Measurements from ENCODE around the gene NUTM2E. TPM values are rescaled to one million over a fixed set of nuclear protein-coding genes. Genes with fewer than 3 reads are reported as not detected.
"Not testable (repeated sequence)": the region's sequence is repeated elsewhere in the genome, so short reads cannot be mapped to it uniquely, and the experiment has no call there.

NUTM2E gene
- total RNA-seq, 5 donors from 2014 or later (not counting 1 experiment from before 2014, with no cell fraction given), result 0.10 to 1.3 (median 0.71) TPM; not detected in 1

DNA sequence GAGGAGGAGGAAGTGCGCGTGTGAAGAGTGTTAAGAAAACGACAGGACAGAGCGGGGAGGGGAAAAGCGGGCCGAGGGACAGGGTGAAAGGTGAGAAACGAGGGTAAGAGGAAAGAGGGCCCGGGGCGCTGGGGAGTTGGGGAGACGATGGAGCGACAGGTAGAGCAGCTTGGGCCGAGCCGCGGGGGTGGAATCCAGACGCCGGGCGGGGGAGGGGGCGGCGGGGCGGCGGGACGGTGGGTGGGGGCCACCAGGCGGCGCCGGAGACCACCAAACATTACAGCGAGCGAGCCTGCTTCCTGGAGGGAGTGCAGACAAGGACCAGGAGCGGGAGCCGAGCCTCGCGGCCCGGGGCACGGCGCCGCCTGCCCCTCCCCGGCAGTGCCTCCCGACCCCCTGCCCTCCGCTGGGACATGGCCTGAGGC lies 940 bp upstream of the NUTM2E start:
- H3K9me3 ChIP-seq; H3K36me3 ChIP-seq (ENCODE audit: control insufficient read depth in 2 of 2, extremely low read depth in 1 of 2, insufficient read depth in 1 of 2, low read length in 1 of 2); CTCF ChIA-PET; H3K27me3 Mint-ChIP-seq; H3K4me1 ChIP-seq (ENCODE audit: control insufficient read depth in 1 of 2, extremely low read depth in 1 of 2, insufficient read depth in 2 of 2, low read length in 2 of 2); H3K27ac ChIP-seq (ENCODE audit: low read length); H3K36me3 Mint-ChIP-seq; H3K27me3 ChIP-seq (replicated peaks in 1 of 2; ENCODE audit: control insufficient read depth in 2 of 2, extremely low read depth in 1 of 2, insufficient read depth in 2 of 2, low read length in 1 of 2); POLR2A ChIA-PET; H3K9me3 Mint-ChIP-seq: not testable (repeated sequence)
- peaks cover 30 to 43% (median 34%) of the 10 kb centered on the region in 3 donors for H3K4me1 Mint-ChIP-seq
- H3K4me3 ChIP-seq (ENCODE audit: control insufficient read depth in 1 of 2, extremely low read depth in 1 of 2, low read length in 1 of 2), result peak overlapping the region in 1 of 2 donors; percentile 37
- peak; percentile 3 to 10 (median 5) for ATAC-seq (replicated peaks in 1 of 4)
- H3K27ac Mint-ChIP-seq, result peak overlapping the region; percentile 66 to 88
- peak overlapping the region; percentile 88 to 92 (median 91) for H3K4me3 Mint-ChIP-seq
- peak in 9 of 35 experiments; percentile 0 to 30 (median 8) for DNase-seq
- WGBS (ENCODE audit: insufficient coverage), result no CpG with 5 or more reads among the region's 38 CpGs

DNA sequence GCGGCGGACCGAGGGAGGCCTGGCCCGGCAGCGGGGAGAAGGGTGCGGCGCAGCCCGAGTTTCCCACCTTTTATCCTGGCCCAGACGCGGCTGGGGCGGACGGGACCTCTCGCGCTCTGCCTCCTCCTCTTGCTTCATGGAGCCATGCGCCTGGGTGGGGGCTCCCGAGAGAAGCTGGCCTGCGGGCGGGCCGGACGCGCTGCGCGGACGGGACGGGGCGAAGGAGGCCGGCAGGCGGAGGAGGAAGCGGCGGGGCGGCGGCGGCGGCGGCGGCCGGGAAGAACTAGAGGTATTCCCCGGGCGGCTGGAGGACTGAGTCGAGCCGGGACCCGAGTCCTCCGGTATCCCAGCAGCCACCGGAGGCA lies 426 bp upstream of the NUTM2E start:
- 0% methylated on average over 3 of the region's 44 CpGs for WGBS (ENCODE audit: insufficient coverage)
- H3K4me3 ChIP-seq (ENCODE audit: control insufficient read depth in 1 of 2, extremely low read depth in 1 of 2, low read length in 1 of 2), result peak overlapping the region in 1 of 2 donors; percentile 59

DNA sequence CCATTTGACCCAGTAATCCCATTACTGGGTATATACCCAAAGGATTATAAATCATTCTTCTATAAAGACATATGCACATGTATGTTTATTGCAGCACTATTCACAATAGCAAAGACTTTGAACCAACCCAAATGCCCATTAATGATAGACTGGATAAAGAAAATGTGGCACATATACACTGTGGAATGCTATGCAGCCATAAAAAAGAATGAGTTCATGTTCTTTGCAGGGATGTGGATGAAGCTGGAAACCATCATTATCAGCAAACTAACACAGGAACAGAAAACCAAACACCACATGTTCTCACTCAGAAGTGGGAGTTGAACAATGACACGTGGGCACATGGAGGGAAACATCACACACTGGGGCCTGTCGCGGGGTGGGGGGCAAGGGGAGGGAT lies 7.3 kb downstream of the NUTM2E start:
- H3K27me3 ChIP-seq (replicated peaks in 1 of 2; ENCODE audit: control insufficient read depth in 2 of 2, extremely low read depth in 1 of 2, insufficient read depth in 2 of 2, low read length in 1 of 2); H3K27ac ChIP-seq (ENCODE audit: low read length); H3K4me3 ChIP-seq (ENCODE audit: control insufficient read depth in 1 of 2, extremely low read depth in 1 of 2, low read length in 1 of 2); DNase-seq; H3K4me1 ChIP-seq (ENCODE audit: control insufficient read depth in 1 of 2, extremely low read depth in 1 of 2, insufficient read depth in 2 of 2, low read length in 2 of 2); H3K9me3 ChIP-seq; H3K36me3 Mint-ChIP-seq; ATAC-seq (replicated peaks in 1 of 4); H3K36me3 ChIP-seq (ENCODE audit: control insufficient read depth in 2 of 2, extremely low read depth in 1 of 2, insufficient read depth in 1 of 2, low read length in 1 of 2); H3K9me3 Mint-ChIP-seq; CTCF ChIA-PET; H3K27me3 Mint-ChIP-seq; H3K4me3 Mint-ChIP-seq; H3K4me1 Mint-ChIP-seq; H3K27ac Mint-ChIP-seq; POLR2A ChIA-PET: not testable (repeated sequence)
- no CpG with 5 or more reads among the region's 3 CpGs for WGBS (ENCODE audit: insufficient coverage)

More for the DNA sequence above, 426 bp upstream of the NUTM2E start:
- peak overlapping the region; percentile 82 to 88 (median 83) for H3K4me3 Mint-ChIP-seq
- H3K9me3 ChIP-seq; H3K27me3 ChIP-seq (replicated peaks in 1 of 2; ENCODE audit: control insufficient read depth in 2 of 2, extremely low read depth in 1 of 2, insufficient read depth in 2 of 2, low read length in 1 of 2); H3K36me3 Mint-ChIP-seq; H3K9me3 Mint-ChIP-seq; CTCF ChIA-PET; H3K27me3 Mint-ChIP-seq; H3K36me3 ChIP-seq (ENCODE audit: control insufficient read depth in 2 of 2, extremely low read depth in 1 of 2, insufficient read depth in 1 of 2, low read length in 1 of 2); H3K4me1 ChIP-seq (ENCODE audit: control insufficient read depth in 1 of 2, extremely low read depth in 1 of 2, insufficient read depth in 2 of 2, low read length in 2 of 2); H3K27ac ChIP-seq (ENCODE audit: low read length); POLR2A ChIA-PET: not testable (repeated sequence)
- ATAC-seq (replicated peaks in 1 of 4) (peak in 3 of 4 experiments; percentile 29 to 36 (median 34)), DNase-seq (peak in 5 of 35 experiments; percentile 1 to 52 (median 14))
- H3K27ac Mint-ChIP-seq, result peak overlapping the region in 1 of 2 donors; percentile 91
- H3K4me1 Mint-ChIP-seq, result peaks cover 30 to 43% (median 34%) of the 10 kb centered on the region in 3 donors

DNA sequence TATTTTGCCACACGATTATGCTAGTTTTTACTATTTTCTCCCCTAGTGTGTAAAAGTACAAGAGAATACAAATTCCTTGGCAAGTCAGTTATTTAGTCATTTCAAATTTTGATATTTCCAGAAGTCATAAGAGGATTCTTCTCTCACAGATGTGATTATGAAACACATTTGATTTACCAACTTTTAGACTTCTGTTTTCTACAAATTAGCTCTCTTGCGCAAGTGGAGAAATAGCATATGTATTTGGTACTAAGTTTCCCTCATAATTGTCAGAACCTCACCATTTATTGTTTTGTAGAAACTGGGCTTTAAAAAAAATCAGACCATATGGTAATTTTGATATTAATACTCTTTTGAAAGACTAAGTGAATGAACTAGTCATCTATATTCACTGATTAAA lies 9.4 kb downstream of the NUTM2E start:
- no CpG with 5 or more reads among the region's 2 CpGs for WGBS (ENCODE audit: insufficient coverage)

DNA sequence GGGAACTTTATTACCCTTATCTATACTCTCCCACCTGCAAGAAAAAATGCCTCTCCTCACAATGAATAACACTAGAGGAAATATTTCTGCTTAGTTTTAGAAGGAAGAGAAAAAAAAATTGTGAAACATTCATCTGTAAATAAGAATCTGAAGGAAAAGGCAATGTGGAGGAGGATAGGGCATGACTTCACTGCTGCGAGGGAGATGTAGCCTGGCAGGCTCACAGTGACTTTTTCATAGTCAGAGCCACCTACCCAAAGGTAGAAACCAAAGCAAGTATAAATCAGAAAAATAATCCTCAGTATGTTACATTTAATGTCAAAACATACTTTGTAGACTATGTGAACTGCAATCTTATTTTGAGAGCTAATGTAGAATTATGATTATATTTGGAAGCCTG lies 10.4 kb downstream of the NUTM2E start:
- H3K4me1 ChIP-seq (ENCODE audit: control insufficient read depth in 1 of 2, extremely low read depth in 1 of 2, insufficient read depth in 2 of 2, low read length in 2 of 2); H3K4me3 Mint-ChIP-seq; H3K4me1 Mint-ChIP-seq; H3K9me3 ChIP-seq; H3K27ac ChIP-seq (ENCODE audit: low read length); CTCF ChIA-PET; H3K27ac Mint-ChIP-seq; H3K4me3 ChIP-seq (ENCODE audit: control insufficient read depth in 1 of 2, extremely low read depth in 1 of 2, low read length in 1 of 2); DNase-seq; H3K36me3 Mint-ChIP-seq; H3K36me3 ChIP-seq (ENCODE audit: control insufficient read depth in 2 of 2, extremely low read depth in 1 of 2, insufficient read depth in 1 of 2, low read length in 1 of 2); H3K27me3 Mint-ChIP-seq; H3K9me3 Mint-ChIP-seq; POLR2A ChIA-PET; ATAC-seq (replicated peaks in 1 of 4); H3K27me3 ChIP-seq (replicated peaks in 1 of 2; ENCODE audit: control insufficient read depth in 2 of 2, extremely low read depth in 1 of 2, insufficient read depth in 2 of 2, low read length in 1 of 2): not testable (repeated sequence)
- WGBS (ENCODE audit: insufficient coverage), result no CpG with 5 or more reads among the region's 1 CpG

More for the DNA sequence above, 9.4 kb downstream of the NUTM2E start:
- H3K9me3 Mint-ChIP-seq; ATAC-seq (replicated peaks in 1 of 4); DNase-seq; H3K36me3 Mint-ChIP-seq; H3K9me3 ChIP-seq; H3K4me3 ChIP-seq (ENCODE audit: control insufficient read depth in 1 of 2, extremely low read depth in 1 of 2, low read length in 1 of 2); H3K27ac Mint-ChIP-seq; H3K27me3 Mint-ChIP-seq; H3K4me3 Mint-ChIP-seq; POLR2A ChIA-PET; CTCF ChIA-PET; H3K27ac ChIP-seq (ENCODE audit: low read length); H3K27me3 ChIP-seq (replicated peaks in 1 of 2; ENCODE audit: control insufficient read depth in 2 of 2, extremely low read depth in 1 of 2, insufficient read depth in 2 of 2, low read length in 1 of 2); H3K4me1 Mint-ChIP-seq; H3K36me3 ChIP-seq (ENCODE audit: control insufficient read depth in 2 of 2, extremely low read depth in 1 of 2, insufficient read depth in 1 of 2, low read length in 1 of 2); H3K4me1 ChIP-seq (ENCODE audit: control insufficient read depth in 1 of 2, extremely low read depth in 1 of 2, insufficient read depth in 2 of 2, low read length in 2 of 2): not testable (repeated sequence)

DNA sequence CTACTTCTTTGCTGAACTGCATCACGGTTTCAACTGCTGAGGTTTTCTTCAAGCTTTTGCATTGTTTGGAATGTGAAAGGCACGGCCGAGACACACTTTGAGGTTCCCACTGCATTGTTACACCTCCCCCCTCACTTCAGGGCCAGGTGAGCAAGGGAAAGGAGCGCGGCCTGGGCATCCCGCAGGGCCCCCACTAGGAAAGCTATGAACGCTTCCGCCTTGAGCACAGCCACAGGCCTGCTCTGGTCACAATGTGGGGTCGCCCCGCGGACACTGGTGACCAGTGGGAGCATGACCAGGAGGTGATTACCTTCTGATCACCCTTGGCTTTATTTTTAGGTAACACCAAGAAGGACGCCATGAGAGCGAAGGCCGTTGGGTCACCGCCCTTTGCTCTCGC lies 11.9 kb downstream of the NUTM2E start:
- H3K36me3 ChIP-seq (ENCODE audit: control insufficient read depth in 2 of 2, extremely low read depth in 1 of 2, insufficient read depth in 1 of 2, low read length in 1 of 2); H3K27ac Mint-ChIP-seq; H3K4me3 Mint-ChIP-seq; H3K9me3 ChIP-seq; H3K9me3 Mint-ChIP-seq; ATAC-seq (replicated peaks in 1 of 4); H3K4me1 ChIP-seq (ENCODE audit: control insufficient read depth in 1 of 2, extremely low read depth in 1 of 2, insufficient read depth in 2 of 2, low read length in 2 of 2); POLR2A ChIA-PET; H3K4me3 ChIP-seq (ENCODE audit: control insufficient read depth in 1 of 2, extremely low read depth in 1 of 2, low read length in 1 of 2); H3K27me3 ChIP-seq (replicated peaks in 1 of 2; ENCODE audit: control insufficient read depth in 2 of 2, extremely low read depth in 1 of 2, insufficient read depth in 2 of 2, low read length in 1 of 2); H3K27me3 Mint-ChIP-seq; H3K36me3 Mint-ChIP-seq; H3K4me1 Mint-ChIP-seq; H3K27ac ChIP-seq (ENCODE audit: low read length); CTCF ChIA-PET; DNase-seq: not testable (repeated sequence)
- WGBS (ENCODE audit: insufficient coverage), result no CpG with 5 or more reads among the region's 16 CpGs

DNA sequence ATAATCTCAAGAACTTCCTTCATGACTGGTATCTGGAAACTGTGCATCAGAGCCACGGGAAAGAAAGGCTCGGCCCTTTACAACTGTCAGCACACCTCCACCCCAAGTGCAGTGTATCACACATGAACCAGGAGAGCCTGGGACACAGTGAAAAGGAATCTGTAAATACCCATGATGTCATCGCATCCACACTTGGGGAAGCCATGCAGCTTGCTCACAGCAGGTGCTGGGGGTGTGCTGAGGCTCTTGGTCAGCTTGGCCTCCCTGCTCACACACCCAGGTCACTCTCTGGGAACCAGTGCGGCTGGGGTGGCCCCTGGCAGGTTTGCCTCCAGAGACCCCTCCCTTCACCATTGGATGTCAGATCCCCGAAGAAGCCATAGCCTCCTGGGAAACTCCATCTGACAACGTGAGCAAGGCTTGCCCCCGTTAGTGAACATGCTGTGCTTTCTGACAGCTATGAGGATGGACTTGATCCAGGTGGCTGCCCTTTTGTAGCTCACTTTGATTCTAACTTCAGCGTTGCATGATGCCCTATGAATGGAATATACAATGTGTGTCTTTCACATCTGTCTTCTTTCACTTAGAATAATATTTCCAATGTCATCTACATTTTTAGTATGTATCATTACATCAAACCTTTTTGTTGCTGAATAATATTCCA lies 26.8 kb downstream of the NUTM2E start:
- H3K4me1 Mint-ChIP-seq; H3K4me3 Mint-ChIP-seq; H3K27me3 ChIP-seq (replicated peaks in 1 of 2; ENCODE audit: control insufficient read depth in 2 of 2, extremely low read depth in 1 of 2, insufficient read depth in 2 of 2, low read length in 1 of 2); H3K4me3 ChIP-seq (ENCODE audit: control insufficient read depth in 1 of 2, extremely low read depth in 1 of 2, low read length in 1 of 2); H3K27me3 Mint-ChIP-seq; H3K27ac ChIP-seq (ENCODE audit: low read length); H3K9me3 Mint-ChIP-seq; CTCF ChIA-PET; DNase-seq; POLR2A ChIA-PET; ATAC-seq (replicated peaks in 1 of 4); H3K36me3 ChIP-seq (ENCODE audit: control insufficient read depth in 2 of 2, extremely low read depth in 1 of 2, insufficient read depth in 1 of 2, low read length in 1 of 2); H3K9me3 ChIP-seq; H3K36me3 Mint-ChIP-seq; H3K27ac Mint-ChIP-seq; H3K4me1 ChIP-seq (ENCODE audit: control insufficient read depth in 1 of 2, extremely low read depth in 1 of 2, insufficient read depth in 2 of 2, low read length in 2 of 2): not testable (repeated sequence)
- WGBS (ENCODE audit: insufficient coverage), result no CpG with 5 or more reads among the region's 8 CpGs

Data from T-cell (primary cell).